GM19239 (cell line): ENCODE measurements around the gene MLH3.
"Not testable (repeated sequence)": the region's sequence is repeated elsewhere in the genome, so short reads cannot be mapped to it uniquely, and the experiment has no call there.

Source experiments
- DNase-seq: peaks from one replicate; pipeline ENCODE4 v3.0.0; 2011; ENCODE audit warnings: low spot score; ENCODE audit not compliant: insufficient read length
- FAIRE-seq: peaks from 2 replicates; lab custom pipeline; 2011; peaks lifted over from hg19 to GRCh38; lab: Jason Lieb, UNC

MLH3 gene

GRCh38 chr14:75067765-75068164 lies 16.5 kb upstream of the MLH3 start:
- not testable (repeated sequence) for FAIRE-seq, DNase-seq

GRCh38 chr14:75067212-75067611 lies 15.9 kb upstream of the MLH3 start:
- FAIRE-seq (no peak), DNase-seq (no peak)

GRCh38 chr14:75066691-75067090 lies 15.4 kb upstream of the MLH3 start:
- FAIRE-seq (no peak), DNase-seq (no peak)

- DNase-seq, result no peak
- no peak for FAIRE-seq
Observed at GRCh38 chr14:75064205-75064567, 12.9 kb upstream of the MLH3 start.

- peak; percentile 74 for DNase-seq
Observed at GRCh38 chr14:75063491-75064204, 12.4 kb upstream of the MLH3 start, which contains the start of gene ACYP1. Gene ACYP1, minus strand, starts transcription at chr14:75064024. Its CDS starts 471 bp downstream, at chr14:75063553.

GRCh38 chr14:75063013-75063412 lies 11.7 kb upstream of the MLH3 start:
- FAIRE-seq, result no peak
- DNase-seq, result no peak

More at GRCh38 chr14:75063491-75064204, 12.4 kb upstream of the MLH3 start, which contains the start of gene ACYP1:
- FAIRE-seq, result peak; percentile 83

GRCh38 chr14:75060420-75060819 lies 9.2 kb upstream of the MLH3 start:
- no peak for DNase-seq
- FAIRE-seq, result no peak

GRCh38 chr14:75059642-75060041 lies 8.4 kb upstream of the MLH3 start:
- FAIRE-seq, result no peak
- no peak for DNase-seq

- FAIRE-seq, result no peak
- no peak for DNase-seq
Observed at GRCh38 chr14:75054421-75054820, 3.2 kb upstream of the MLH3 start.

- FAIRE-seq (no peak), DNase-seq (no peak)
Observed at GRCh38 chr14:75053396-75054291, 2.4 kb upstream of the MLH3 start.

- FAIRE-seq, result no peak
Observed at GRCh38 chr14:75051556-75051899, 261 bp upstream of the MLH3 start.

GRCh38 chr14:75049731-75050201 lies 1.5 kb downstream of the MLH3 start:
- DNase-seq, result no peak
- no peak for FAIRE-seq

More at GRCh38 chr14:75051556-75051899, 261 bp upstream of the MLH3 start:
- DNase-seq, result no peak

- FAIRE-seq (no peak), DNase-seq (no peak)
Observed at GRCh38 chr14:75049136-75049535, 2.1 kb downstream of the MLH3 start.

GRCh38 chr14:75048101-75048500 lies 3.2 kb downstream of the MLH3 start:
- FAIRE-seq (no peak), DNase-seq (no peak)

- FAIRE-seq, result no peak
- no peak for DNase-seq
Observed at GRCh38 chr14:75047506-75047905, 3.8 kb downstream of the MLH3 start.

GRCh38 chr14:75046899-75047298 lies 4.4 kb downstream of the MLH3 start:
- DNase-seq (no peak), FAIRE-seq (no peak)

- no peak for DNase-seq
- FAIRE-seq, result no peak
Observed at GRCh38 chr14:75046275-75046674, 5.0 kb downstream of the MLH3 start.

GRCh38 chr14:75044752-75045151 lies 6.5 kb downstream of the MLH3 start:
- FAIRE-seq (no peak), DNase-seq (no peak)

- DNase-seq, result no peak
- FAIRE-seq, result no peak
Observed at GRCh38 chr14:75044322-75044721, 6.9 kb downstream of the MLH3 start.

- DNase-seq (no peak), FAIRE-seq (no peak)
Observed at GRCh38 chr14:75042035-75042434, 9.2 kb downstream of the MLH3 start.

GRCh38 chr14:75041613-75042012 lies 9.7 kb downstream of the MLH3 start:
- no peak for DNase-seq

More at GRCh38 chr14:75041613-75042012, 9.7 kb downstream of the MLH3 start:
- no peak for FAIRE-seq
